ENCODE data around the gene DACH1. TPM values are rescaled to one million over a fixed set of nuclear protein-coding genes. Genes with fewer than 3 reads are reported as not detected.

The DACH1 gene
- total and polyA plus RNA-seq, 2 of the 8 experiments (the other 6 are each of a cell fraction or from before 2014, with no cell fraction given), result 0.12 to 0.67 TPM

DNA sequence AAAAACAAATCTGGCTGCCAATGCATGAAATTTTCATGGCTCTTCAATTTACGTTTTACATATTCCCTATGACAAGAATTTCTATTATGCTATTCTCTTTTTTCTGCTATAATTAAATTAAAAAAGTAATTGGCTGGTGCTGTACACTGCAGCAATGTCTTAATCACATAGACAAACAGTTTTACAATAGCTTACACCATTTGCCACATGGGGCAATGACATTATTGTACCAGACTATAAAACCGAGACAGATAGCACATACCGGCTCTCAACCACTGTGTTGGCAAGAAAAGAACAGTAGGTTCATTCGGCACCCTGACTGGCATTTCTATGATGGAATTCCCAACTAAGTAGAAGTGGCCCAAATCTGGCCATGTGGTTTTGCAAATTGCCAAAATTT lies 67.7 kb downstream of the DACH1 start:
- CTCF ChIA-PET (ENCODE audit: partially characterized antibody), result interaction anchor here (1.2 kb wide), 1 partner anchor 45 kb away, joined by 4 read pairs; no protein-coding TSS in a partner anchor
- WGBS, 2 experiments (ENCODE audit: extremely low coverage in 1 of 2, insufficient coverage in 1 of 2, insufficient read length in 1 of 2, insufficient replicate concordance in 2 of 2, low coverage in 1 of 2, low lambda C conversion rate in 2 of 2, missing lambda C conversion rate in 1 of 2), result 92% methylated on average over 4 of the region's 4 CpGs; no CpG with 5 or more reads in 1 of the 2 experiments

More for the DNA sequence above, 67.7 kb downstream of the DACH1 start:
- H3K9me3 ChIP-seq (ENCODE audit: insufficient read depth in 2 of 2, low read depth in 1 of 2, low read length in 1 of 2), result no peaks in the 10 kb centered on the region
- H3K23me2 ChIP-seq (ENCODE audit: low read depth, low read length), result no peaks in the 10 kb centered on the region
- H3K27ac ChIP-seq (ENCODE audit: low read depth, low read length), result no peak overlapping the region
- no peak overlapping the region for H3K56ac ChIP-seq (replicated peaks; ENCODE audit: insufficient read length, low read depth, low read length)
- no peak overlapping the region for H2AK5ac ChIP-seq (ENCODE audit: low read depth, low read length)
- H2BK12ac ChIP-seq (ENCODE audit: low read depth, low read length), result no peak overlapping the region
- H2BK15ac ChIP-seq (ENCODE audit: low read length), result no peak overlapping the region
- no peaks in the 10 kb centered on the region for H3K36me3 ChIP-seq (ENCODE audit: control insufficient read depth in 2 of 4, insufficient read depth in 4 of 4, low read length in 3 of 4)
- no peak overlapping the region for H3K18ac ChIP-seq (ENCODE audit: extremely low read depth, low read length)
- H2BK120ac ChIP-seq (replicated peaks; ENCODE audit: low read depth, low read length), result no peak overlapping the region
- TF ChIP-seq SIX5 (IDR thresholded peaks at IDR 0.05; ENCODE audit: low read depth, low read length) (no peak), POLR2A (IDR thresholded peaks at IDR 0.05; ENCODE audit: control extremely low read depth in 1 of 2, low read depth in 2 of 2, low read length in 2 of 2) (no peak), JUND (IDR thresholded peaks at IDR 0.05; ENCODE audit: low read length) (no peak), FOSL1 (IDR thresholded peaks at IDR 0.05; ENCODE audit: insufficient read depth, low read depth, low read length) (no peak)
- H4K5ac ChIP-seq (ENCODE audit: insufficient read length, low read depth, low read length), result no peak overlapping the region
- no peak overlapping the region for H4K8ac ChIP-seq (ENCODE audit: extremely low read depth, insufficient read depth, low read length)
- no peaks in the 10 kb centered on the region for H3K79me2 ChIP-seq (ENCODE audit: control insufficient read depth in 1 of 2, insufficient read depth in 2 of 2, low read length in 2 of 2)
- no peak overlapping the region for H3K23ac ChIP-seq (ENCODE audit: insufficient read length)
- H2BK5ac ChIP-seq (ENCODE audit: low read depth, low read length), result no peak overlapping the region
- no peak overlapping the region for H3K4ac ChIP-seq (replicated peaks; ENCODE audit: insufficient read length, low read depth, low read length)
- no peak overlapping the region for H3K9ac ChIP-seq (replicated peaks in 1 of 4; ENCODE audit: extremely low read depth in 1 of 4, low read depth in 3 of 4, low read length in 3 of 4)
- no peak for FAIRE-seq
- POLR2A ChIA-PET (ENCODE audit: partially characterized antibody), result no interaction called here
- DNase-seq (ENCODE audit: low read depth in 1 of 2, low spot score in 2 of 2), result no peak
- H3K4me3 ChIP-seq (ENCODE audit: extremely low read depth in 1 of 4, insufficient read depth in 2 of 4, low read depth in 3 of 4, low read length in 4 of 4), result no peak overlapping the region
- H2BK20ac ChIP-seq (ENCODE audit: low read length), result no peak overlapping the region
- H2AFZ ChIP-seq (ENCODE audit: low read length), result no peak overlapping the region
- no peaks in the 10 kb centered on the region for H4K20me1 ChIP-seq (replicated peaks in 1 of 2; ENCODE audit: control insufficient read depth in 1 of 2, insufficient read depth in 2 of 2, low read length in 2 of 2)
- H3K4me1 ChIP-seq (replicated peaks in 1 of 4; ENCODE audit: control insufficient read depth in 3 of 4, insufficient read depth in 4 of 4, low read length in 3 of 4), result no peaks in the 10 kb centered on the region
- H3K27me3 ChIP-seq (replicated peaks in 1 of 4; ENCODE audit: control insufficient read depth in 3 of 4, extremely low read depth in 1 of 4, insufficient read depth in 3 of 4, low read length in 3 of 4), result no peaks in the 10 kb centered on the region
- no peak overlapping the region for H3K14ac ChIP-seq (ENCODE audit: insufficient read length)
- H3K79me1 ChIP-seq (ENCODE audit: low read depth, low read length), result no peaks in the 10 kb centered on the region
- no peak overlapping the region for H4K91ac ChIP-seq (replicated peaks; ENCODE audit: insufficient read length, low read length)
- no peak overlapping the region for H3K4me2 ChIP-seq (ENCODE audit: insufficient read depth in 1 of 2, low read depth in 2 of 2, low read length in 2 of 2)

Data from H1 (cell line).